ENCODE measurements around the gene DYNC1LI1. TPM values are rescaled to one million over a fixed set of nuclear protein-coding genes. Genes with fewer than 3 reads are reported as not detected.
A peak's percentile ranks its signal among the peaks of the same experiment; 100 is the strongest.
"Not testable (repeated sequence)": the region's sequence is repeated elsewhere in the genome, so short reads cannot be mapped to it uniquely, and the experiment has no call there.

Gene DYNC1LI1
- total and polyA plus RNA-seq, 2 donors (not counting 1 experiment from before 2014, with no cell fraction given), result 15.0 to 38.8 TPM

DNA sequence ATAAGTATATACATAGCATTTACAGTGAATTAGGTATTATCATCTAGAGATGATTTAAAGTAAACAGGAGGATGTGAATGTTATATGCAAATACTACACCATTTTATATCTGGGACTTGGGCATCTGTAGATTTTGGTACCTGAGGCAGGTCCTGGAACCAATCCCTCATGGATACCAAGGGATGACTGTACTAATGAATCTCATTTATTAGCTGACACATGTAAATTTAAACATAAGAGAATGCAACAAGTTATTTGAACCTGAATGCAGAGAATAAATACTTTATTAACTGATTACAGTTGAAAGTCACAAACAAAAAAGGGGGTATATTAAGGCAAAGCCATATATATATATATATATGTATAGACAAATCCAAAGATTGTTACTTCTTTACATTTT, 44.9 kb downstream of the DYNC1LI1 start:
- no peaks in the 10 kb centered on the region for H4K20me1 ChIP-seq (ENCODE audit: control insufficient read depth, insufficient read depth, low read length, poor library complexity, severe bottlenecking)
- DNase-seq (no peak), ATAC-seq (ENCODE audit: low read depth) (no peak)
- no peaks in the 10 kb centered on the region for H3K27me3 ChIP-seq (replicated peaks in 1 of 4; ENCODE audit: control extremely low read depth in 1 of 4, control insufficient read depth in 3 of 4, insufficient read depth in 4 of 4, low read length in 3 of 4)
- no peaks in the 10 kb centered on the region for H3K79me2 ChIP-seq (ENCODE audit: control insufficient read depth, insufficient read depth, low read length)
- Mint-ChIP-seq H3K4me3 (no peak overlapping the region), H3K4me1 (peaks cover 2% of the 10 kb centered on the region), H3K27me3 (no peaks in the 10 kb centered on the region), H3K9me3 (ENCODE audit: insufficient read depth) (peaks cover 2% of the 10 kb centered on the region), H3K27ac (no peak overlapping the region)
- no peak overlapping the region for H3K27ac ChIP-seq (ENCODE audit: low read length in 2 of 2)
- H3K36me3 ChIP-seq (replicated peaks in 1 of 2; ENCODE audit: control extremely low read depth in 1 of 2, control insufficient read depth in 1 of 2, extremely low read depth in 1 of 2, insufficient read depth in 2 of 2, low read length in 1 of 2), result peaks cover 14 to 38% of the 10 kb centered on the region in 2 experiments
- H3K4me2 ChIP-seq (replicated peaks; ENCODE audit: low read depth, low read length, poor library complexity, severe bottlenecking), result no peak overlapping the region
- H2AFZ ChIP-seq (ENCODE audit: insufficient read depth, low read depth, low read length, poor library complexity, severe bottlenecking), result no peak overlapping the region
- ChIA-PET CTCF (no interaction called here), POLR2A (no interaction called here)
- no peak overlapping the region for H3K9ac ChIP-seq (ENCODE audit: low read length)
- TF ChIP-seq EZH2 (IDR thresholded peaks at IDR 0.05; ENCODE audit: borderline replicate concordance, insufficient read depth, low read depth, low read length, poor library complexity, severe bottlenecking), result no peak
- TF ChIP-seq, protein P1, sequence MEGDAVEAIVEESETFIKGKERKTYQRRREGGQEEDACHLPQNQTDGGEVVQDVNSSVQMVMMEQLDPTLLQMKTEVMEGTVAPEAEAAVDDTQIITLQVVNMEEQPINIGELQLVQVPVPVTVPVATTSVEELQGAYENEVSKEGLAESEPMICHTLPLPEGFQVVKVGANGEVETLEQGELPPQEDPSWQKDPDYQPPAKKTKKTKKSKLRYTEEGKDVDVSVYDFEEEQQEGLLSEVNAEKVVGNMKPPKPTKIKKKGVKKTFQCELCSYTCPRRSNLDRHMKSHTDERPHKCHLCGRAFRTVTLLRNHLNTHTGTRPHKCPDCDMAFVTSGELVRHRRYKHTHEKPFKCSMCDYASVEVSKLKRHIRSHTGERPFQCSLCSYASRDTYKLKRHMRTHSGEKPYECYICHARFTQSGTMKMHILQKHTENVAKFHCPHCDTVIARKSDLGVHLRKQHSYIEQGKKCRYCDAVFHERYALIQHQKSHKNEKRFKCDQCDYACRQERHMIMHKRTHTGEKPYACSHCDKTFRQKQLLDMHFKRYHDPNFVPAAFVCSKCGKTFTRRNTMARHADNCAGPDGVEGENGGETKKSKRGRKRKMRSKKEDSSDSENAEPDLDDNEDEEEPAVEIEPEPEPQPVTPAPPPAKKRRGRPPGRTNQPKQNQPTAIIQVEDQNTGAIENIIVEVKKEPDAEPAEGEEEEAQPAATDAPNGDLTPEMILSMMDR (IDR thresholded peaks at IDR 0.05), result no peak
- intact Hi-C loops (cut with micrococcal nuclease), result no loop called here
- no peak overlapping the region for H3K4me3 ChIP-seq (ENCODE audit: control extremely low read depth in 1 of 5, extremely low read depth in 1 of 5, insufficient read depth in 1 of 5, low read depth in 2 of 5, low read length in 4 of 5)
- no peaks in the 10 kb centered on the region for H3K4me1 ChIP-seq (ENCODE audit: control insufficient read depth in 2 of 2, insufficient read depth in 2 of 2, low read length in 2 of 2)
- H3K9me3 ChIP-seq (ENCODE audit: control extremely low read depth in 1 of 3, control insufficient read depth in 2 of 3, insufficient read depth in 1 of 3, low read length in 2 of 3), result no peaks in the 10 kb centered on the region

DNA sequence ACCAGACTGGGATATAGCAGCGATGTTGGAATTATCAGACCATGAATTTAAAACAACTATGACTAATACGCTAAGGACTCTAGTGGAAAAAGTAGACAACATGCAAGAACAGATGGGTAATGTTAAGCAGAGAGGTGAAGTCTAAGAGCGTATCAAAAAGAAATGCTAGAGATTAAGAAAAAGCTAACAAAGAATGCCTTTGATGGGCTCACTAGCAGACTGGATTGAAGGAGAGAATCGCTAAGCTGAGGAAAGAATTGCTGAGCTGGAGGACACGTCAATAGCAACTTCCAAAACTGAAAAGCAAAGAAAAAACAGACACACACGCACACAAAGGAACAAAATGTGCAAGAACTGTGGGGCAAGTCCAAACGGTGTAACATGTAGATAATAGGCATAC, 48.0 kb downstream of the DYNC1LI1 start:
- ATAC-seq (ENCODE audit: low read depth) (no peak), DNase-seq (no peak)
- Mint-ChIP-seq H3K9me3 (ENCODE audit: insufficient read depth) (peaks cover 2% of the 10 kb centered on the region), H3K4me1 (peaks cover 9% of the 10 kb centered on the region), H3K27me3 (no peaks in the 10 kb centered on the region), H3K27ac (no peak overlapping the region), H3K4me3 (no peak overlapping the region)
- H3K4me2 ChIP-seq (replicated peaks; ENCODE audit: low read depth, low read length, poor library complexity, severe bottlenecking), result no peak overlapping the region
- H4K20me1 ChIP-seq (ENCODE audit: control insufficient read depth, insufficient read depth, low read length, poor library complexity, severe bottlenecking), result no peaks in the 10 kb centered on the region
- H3K9ac ChIP-seq (ENCODE audit: low read length), result no peak overlapping the region
- intact Hi-C loops (cut with micrococcal nuclease), result no loop called here
- no peaks in the 10 kb centered on the region for H3K79me2 ChIP-seq (ENCODE audit: control insufficient read depth, insufficient read depth, low read length)
- H3K4me1 ChIP-seq (ENCODE audit: control insufficient read depth in 2 of 2, insufficient read depth in 2 of 2, low read length in 2 of 2), result no peaks in the 10 kb centered on the region
- H3K36me3 ChIP-seq (replicated peaks in 1 of 2; ENCODE audit: control extremely low read depth in 1 of 2, control insufficient read depth in 1 of 2, extremely low read depth in 1 of 2, insufficient read depth in 2 of 2, low read length in 1 of 2), result peaks cover 8 to 25% of the 10 kb centered on the region in 2 experiments
- no peak overlapping the region for H3K4me3 ChIP-seq (ENCODE audit: control extremely low read depth in 1 of 5, extremely low read depth in 1 of 5, insufficient read depth in 1 of 5, low read depth in 2 of 5, low read length in 4 of 5)
- H3K27ac ChIP-seq (ENCODE audit: low read length in 2 of 2), result no peak overlapping the region
- WGBS (ENCODE audit: insufficient coverage), result 87% methylated on average over 1 of the region's 7 CpGs
- TF ChIP-seq EZH2 (IDR thresholded peaks at IDR 0.05; ENCODE audit: borderline replicate concordance, insufficient read depth, low read depth, low read length, poor library complexity, severe bottlenecking), result no peak
- TF ChIP-seq, protein P1 (IDR thresholded peaks at IDR 0.05), result no peak
- CTCF ChIA-PET, result interaction anchor here (1.2 to 1.3 kb wide), 3 partner anchors 9 to 151 kb away, joined by 3 to 5 read pairs (median 3); no protein-coding TSS in a partner anchor
- H2AFZ ChIP-seq (ENCODE audit: insufficient read depth, low read depth, low read length, poor library complexity, severe bottlenecking), result no peak overlapping the region
- POLR2A ChIA-PET, result no interaction called here
- no peaks in the 10 kb centered on the region for H3K9me3 ChIP-seq (ENCODE audit: control extremely low read depth in 1 of 3, control insufficient read depth in 2 of 3, insufficient read depth in 1 of 3, low read length in 2 of 3)
- no peaks in the 10 kb centered on the region for H3K27me3 ChIP-seq (replicated peaks in 1 of 4; ENCODE audit: control extremely low read depth in 1 of 4, control insufficient read depth in 3 of 4, insufficient read depth in 4 of 4, low read length in 3 of 4)

DNA sequence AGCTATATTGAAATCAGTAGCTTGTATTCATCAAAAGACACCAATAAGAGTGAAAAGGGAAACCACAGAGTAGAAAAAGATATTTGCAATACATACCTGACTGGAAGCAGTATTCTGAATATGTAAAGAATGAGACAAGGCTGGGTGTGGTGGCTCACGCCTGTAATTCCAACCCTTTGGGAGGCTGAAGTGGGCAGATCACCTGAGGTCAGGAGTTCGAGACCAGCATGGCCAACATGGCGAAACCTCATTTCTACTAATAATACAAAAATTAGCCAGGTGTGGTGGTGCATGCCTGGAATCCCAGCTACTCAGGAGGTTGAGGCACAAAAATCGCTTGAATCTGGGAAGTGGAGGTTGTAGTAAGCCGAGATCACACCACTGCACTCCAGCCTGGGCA, 51.7 kb downstream of the DYNC1LI1 start:
- not testable (repeated sequence) for H3K9me3 Mint-ChIP-seq (ENCODE audit: insufficient read depth); H4K20me1 ChIP-seq (ENCODE audit: control insufficient read depth, insufficient read depth, low read length, poor library complexity, severe bottlenecking); DNase-seq; H3K9me3 ChIP-seq (ENCODE audit: control extremely low read depth in 1 of 3, control insufficient read depth in 2 of 3, insufficient read depth in 1 of 3, low read length in 2 of 3); H3K27ac ChIP-seq (ENCODE audit: low read length in 2 of 2); H3K4me3 ChIP-seq (ENCODE audit: control extremely low read depth in 1 of 5, extremely low read depth in 1 of 5, insufficient read depth in 1 of 5, low read depth in 2 of 5, low read length in 4 of 5); ATAC-seq (ENCODE audit: low read depth); H3K79me2 ChIP-seq (ENCODE audit: control insufficient read depth, insufficient read depth, low read length); H3K27me3 ChIP-seq (replicated peaks in 1 of 4; ENCODE audit: control extremely low read depth in 1 of 4, control insufficient read depth in 3 of 4, insufficient read depth in 4 of 4, low read length in 3 of 4); H3K36me3 ChIP-seq (replicated peaks in 1 of 2; ENCODE audit: control extremely low read depth in 1 of 2, control insufficient read depth in 1 of 2, extremely low read depth in 1 of 2, insufficient read depth in 2 of 2, low read length in 1 of 2); H3K4me3 Mint-ChIP-seq; H3K4me2 ChIP-seq (replicated peaks; ENCODE audit: low read depth, low read length, poor library complexity, severe bottlenecking); H3K9ac ChIP-seq (ENCODE audit: low read length); H2AFZ ChIP-seq (ENCODE audit: insufficient read depth, low read depth, low read length, poor library complexity, severe bottlenecking); H3K27me3 Mint-ChIP-seq
- ChIA-PET POLR2A (interaction anchor here (0.9 kb wide), 1 partner anchor 140 kb away, joined by 4 read pairs; no protein-coding TSS in a partner anchor), CTCF (interaction anchor here (1.0 kb wide), 1 partner anchor 9 kb away, joined by 3 read pairs; no protein-coding TSS in a partner anchor)
- intact Hi-C loops (cut with micrococcal nuclease), result loop anchor here (10.0 kb wide), 1 partner anchor 556 kb away; no protein-coding TSS in a partner anchor
- Mint-ChIP-seq H3K4me1 (peaks cover 23% of the 10 kb centered on the region), H3K27ac (peak overlapping the region; percentile 32)
- 100% methylated on average over 2 of the region's 5 CpGs for WGBS (ENCODE audit: insufficient coverage)
- peaks cover 6 to 12% of the 10 kb centered on the region in 2 donors for H3K4me1 ChIP-seq (ENCODE audit: control insufficient read depth in 2 of 2, insufficient read depth in 2 of 2, low read length in 2 of 2)

Data from B cell (primary cell).